ENCODE measurements around the gene IPCEF1. TPM values are rescaled to one million over a fixed set of nuclear protein-coding genes. Genes with fewer than 3 reads are reported as not detected.

The IPCEF1 gene
- total and polyA plus RNA-seq, 4 donors, result 0.46 to 2.8 (median 1.3) TPM

GRCh38 chr6:154233383-154233782 lies 123.2 kb downstream of the IPCEF1 start:
- no peak overlapping the region for H3K9ac ChIP-seq (ENCODE audit: low read depth in 1 of 2, low read length in 2 of 2)
- no peak for DNase-seq (ENCODE audit: low spot score)
- no peaks in the 10 kb centered on the region for H3K36me3 ChIP-seq (ENCODE audit: control insufficient read depth in 4 of 4, insufficient read depth in 3 of 4, low read depth in 1 of 4, low read length in 3 of 4)
- H3K4me3 ChIP-seq (ENCODE audit: low read depth in 1 of 3, low read length in 3 of 3), result no peak overlapping the region
- no peaks in the 10 kb centered on the region for H3K9me3 ChIP-seq (ENCODE audit: control insufficient read depth in 4 of 4, low read length in 3 of 4)
- WGBS, result 98% methylated on average over 2 of the region's 2 CpGs
- H3K27ac ChIP-seq (ENCODE audit: low read depth in 1 of 2, low read length in 2 of 2), result no peak overlapping the region
- peaks cover 0 to 3% (median 0%) of the 10 kb centered on the region in 4 donors for H3K4me1 ChIP-seq (ENCODE audit: control insufficient read depth in 4 of 4, insufficient read depth in 4 of 4, low read length in 3 of 4)
- no peaks in the 10 kb centered on the region for H3K27me3 ChIP-seq (ENCODE audit: control insufficient read depth in 4 of 4, insufficient read depth in 4 of 4, low read length in 3 of 4)
- TF ChIP-seq YY1 (IDR thresholded peaks at IDR 0.05) (no peak), MAX (IDR thresholded peaks at IDR 0.05) (no peak), SP1 (IDR thresholded peaks at IDR 0.05) (no peak), HNF4G (IDR thresholded peaks at IDR 0.05) (no peak), TAF1 (conservative IDR thresholded peaks at IDR 0.05) (no peak)

- Histone ChIP-seq H3K4me3 (ENCODE audit: low read depth in 1 of 3, low read length in 3 of 3) (no peak overlapping the region), H3K27me3 (ENCODE audit: control insufficient read depth in 4 of 4, insufficient read depth in 4 of 4, low read length in 3 of 4) (no peaks in the 10 kb centered on the region), H3K27ac (ENCODE audit: low read depth in 1 of 2, low read length in 2 of 2) (no peak overlapping the region), H3K9me3 (ENCODE audit: control insufficient read depth in 4 of 4, low read length in 3 of 4) (no peaks in the 10 kb centered on the region), H3K9ac (ENCODE audit: low read depth in 1 of 2, low read length in 2 of 2) (no peak overlapping the region), H3K36me3 (ENCODE audit: control insufficient read depth in 4 of 4, insufficient read depth in 3 of 4, low read depth in 1 of 4, low read length in 3 of 4) (no peaks in the 10 kb centered on the region), H3K4me1 (ENCODE audit: control insufficient read depth in 4 of 4, insufficient read depth in 4 of 4, low read length in 3 of 4) (peaks cover 0 to 3% (median 0%) of the 10 kb centered on the region in 4 donors)
- no peak for DNase-seq (ENCODE audit: low spot score)
- WGBS, result 78% methylated on average over 7 of the region's 7 CpGs
- no peak for TF ChIP-seq YY1 (IDR thresholded peaks at IDR 0.05)
- no peak for TF ChIP-seq HNF4A (conservative IDR thresholded peaks at IDR 0.05)
- no peak for TF ChIP-seq FOXA1 (IDR thresholded peaks at IDR 0.05)
- TF ChIP-seq RXRA (IDR thresholded peaks at IDR 0.05), result no peak
- no peak for TF ChIP-seq TAF1 (conservative IDR thresholded peaks at IDR 0.05)
- no peak for TF ChIP-seq CTCF (IDR thresholded peaks at IDR 0.05; ENCODE audit: low read depth, low read length, missing input control)
- TF ChIP-seq FOXA2 (IDR thresholded peaks at IDR 0.05), result no peak
- TF ChIP-seq MAX (IDR thresholded peaks at IDR 0.05), result no peak
- no peak for TF ChIP-seq JUND (IDR thresholded peaks at IDR 0.05)
- no peak for TF ChIP-seq REST (IDR thresholded peaks at IDR 0.05)
- TF ChIP-seq EGR1 (IDR thresholded peaks at IDR 0.05; ENCODE audit: low read depth in 2 of 2), result no peak
- TF ChIP-seq HNF4G (IDR thresholded peaks at IDR 0.05), result no peak
These were observed 124.3 kb downstream of the IPCEF1 start for GRCh38 chr6:154232013-154232910.

All from liver (tissue), 9 donors.